Measurements from ENCODE around the gene PHB1.

Gene PHB1

GRCh38 chr17:49447628-49448302, 33.1 kb upstream of the PHB1 start:
- no peak for TF ChIP-seq CTCF (IDR thresholded peaks at IDR 0.05; ENCODE audit: insufficient read depth, missing control alignments)
- FAIRE-seq (no peak), DNase-seq (ENCODE audit: insufficient read length, low spot score) (no peak)

DNA sequence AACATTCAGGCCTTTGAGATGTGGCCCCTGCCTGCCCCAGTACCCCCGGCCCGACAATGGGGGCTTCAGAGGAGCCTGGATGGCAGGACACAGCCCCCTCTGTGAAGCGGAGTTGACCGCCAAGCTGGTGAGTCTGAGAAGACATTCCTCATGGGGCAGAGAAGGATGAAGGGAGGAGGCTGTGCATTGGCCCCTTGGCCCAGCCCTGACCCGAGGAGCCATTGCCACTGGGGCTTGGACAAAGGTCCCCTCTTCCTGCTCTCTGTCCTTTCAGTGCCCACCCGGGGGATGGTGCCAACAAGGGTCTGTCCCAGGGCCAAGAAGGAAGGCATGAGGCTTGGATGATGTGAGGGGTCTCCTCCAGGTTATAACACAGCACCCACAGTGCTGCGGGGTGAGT, 30.9 kb upstream of the PHB1 start:
- no peak for DNase-seq (ENCODE audit: insufficient read length, low spot score)
- FAIRE-seq, result no peak
- no peak for TF ChIP-seq CTCF (IDR thresholded peaks at IDR 0.05; ENCODE audit: insufficient read depth, missing control alignments)

DNA sequence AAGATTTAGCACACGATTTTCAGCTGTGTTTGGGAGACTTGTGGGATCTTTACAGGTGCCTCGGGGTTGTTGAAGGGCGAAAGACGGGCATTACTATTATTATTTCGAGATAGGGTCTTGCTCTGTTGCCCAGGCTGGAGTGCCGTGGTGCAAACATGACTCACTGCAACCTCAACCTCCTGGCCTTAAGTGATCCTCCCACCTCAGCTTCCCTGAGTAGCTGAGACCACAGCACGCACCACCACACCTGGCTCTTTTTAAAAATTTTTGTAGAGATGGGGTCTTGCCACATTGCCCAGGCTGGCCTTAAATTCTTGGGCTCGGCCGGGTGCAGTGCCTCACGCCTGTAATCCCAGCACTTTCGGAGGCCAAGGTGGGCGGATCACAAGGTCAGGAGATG, 29.7 kb upstream of the PHB1 start:
- DNase-seq (ENCODE audit: insufficient read length, low spot score) (no peak), FAIRE-seq (no peak)
- TF ChIP-seq CTCF (IDR thresholded peaks at IDR 0.05; ENCODE audit: insufficient read depth, missing control alignments), result no peak

- DNase-seq (ENCODE audit: insufficient read length, low spot score) (no peak), FAIRE-seq (no peak)
- TF ChIP-seq CTCF (IDR thresholded peaks at IDR 0.05; ENCODE audit: insufficient read depth, missing control alignments), result no peak
These were observed 29.2 kb upstream of the PHB1 start for GRCh38 chr17:49443862-49444261.

- DNase-seq (ENCODE audit: insufficient read length, low spot score) (no peak), FAIRE-seq (no peak)
- TF ChIP-seq CTCF (IDR thresholded peaks at IDR 0.05; ENCODE audit: insufficient read depth, missing control alignments), result no peak
These were observed 27.4 kb upstream of the PHB1 start for GRCh38 chr17:49442041-49442440.

- no peak for TF ChIP-seq CTCF (IDR thresholded peaks at IDR 0.05; ENCODE audit: insufficient read depth, missing control alignments)
- FAIRE-seq (no peak), DNase-seq (ENCODE audit: insufficient read length, low spot score) (no peak)
These were observed 26.9 kb upstream of the PHB1 start for GRCh38 chr17:49441578-49441977.

DNA sequence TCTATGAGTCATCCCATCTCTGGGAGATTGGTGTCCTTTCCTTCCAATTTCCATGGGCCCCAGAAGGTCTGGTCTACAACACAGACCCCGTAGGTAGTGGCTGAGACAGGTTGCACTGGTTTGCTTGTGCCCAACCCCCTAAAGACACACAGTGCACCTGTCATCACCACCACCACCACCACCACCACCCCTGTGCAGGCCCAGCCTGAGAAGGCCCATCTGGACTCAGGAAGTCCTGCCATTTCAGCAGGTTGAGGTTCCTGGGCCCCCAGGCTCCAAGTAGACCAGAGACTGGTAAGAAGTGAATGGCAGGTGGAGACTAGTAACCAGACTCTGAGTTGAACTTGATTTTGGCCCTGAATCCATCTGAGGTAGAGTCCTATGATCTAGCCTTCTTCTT, 25.9 kb upstream of the PHB1 start:
- no peak for DNase-seq (ENCODE audit: insufficient read length, low spot score)
- TF ChIP-seq CTCF (IDR thresholded peaks at IDR 0.05; ENCODE audit: insufficient read depth, missing control alignments), result no peak
- no peak for FAIRE-seq

Measured in D721Med (cell line).